Activated CD8-positive, alpha-beta memory T cell treated with anti-CD3 and anti-CD28 coated beads, Interleukin-2, amount 50 U/mL, for 1 hour (primary cell): ENCODE data around the gene SMIM9.

Source experiments
- DNase-seq: peaks from one replicate; pipeline ENCODE4 v3.0.0-alpha.2; 2020; ENCODE audit errors: extremely low read depth

The SMIM9 gene

DNA sequence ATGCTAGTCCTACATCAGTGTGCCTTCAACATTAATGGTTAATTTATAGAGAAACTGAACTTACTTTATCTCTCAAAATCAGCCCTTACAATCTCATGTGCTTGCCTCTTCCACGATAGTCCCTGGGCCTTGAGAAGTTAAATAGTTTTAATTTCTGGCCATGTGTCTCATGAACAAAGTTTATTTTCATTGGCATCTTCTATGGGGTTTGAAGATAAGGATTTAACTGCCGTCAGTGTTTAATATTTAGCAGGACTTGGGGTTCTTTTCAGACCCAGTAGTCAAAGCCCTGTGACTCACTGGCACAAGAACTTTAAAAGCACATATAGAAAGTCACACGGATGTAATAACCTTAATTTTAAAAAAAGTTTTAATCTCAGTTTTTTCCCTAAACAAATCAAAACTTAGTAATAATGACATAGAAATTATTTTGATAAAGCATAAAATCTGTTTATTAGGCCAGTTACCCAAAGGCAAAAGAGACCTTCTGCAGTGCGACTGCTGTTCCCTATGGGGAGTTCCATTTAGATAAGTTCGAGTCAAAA, 19.1 kb downstream of the SMIM9 start:
- no peak for DNase-seq

DNA sequence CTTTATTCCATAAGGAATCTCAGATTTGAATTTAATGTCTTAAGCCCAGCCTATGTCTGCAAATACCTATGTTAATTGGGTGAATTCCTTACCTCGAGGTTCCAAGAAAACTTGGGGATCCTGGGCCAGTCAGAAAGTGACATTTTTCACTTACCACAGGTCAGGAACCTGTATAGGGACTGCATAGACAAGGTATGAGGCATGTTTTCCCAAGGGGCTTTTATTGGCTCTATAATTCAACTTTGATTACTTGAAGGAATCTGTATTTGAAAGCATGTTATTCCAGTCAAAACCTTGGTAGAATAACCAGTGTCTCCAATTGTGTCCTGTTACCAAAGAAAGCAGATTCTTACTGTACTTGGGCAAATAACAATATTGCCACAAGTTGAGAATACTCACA, 20.7 kb downstream of the SMIM9 start:
- no peak for DNase-seq

DNA sequence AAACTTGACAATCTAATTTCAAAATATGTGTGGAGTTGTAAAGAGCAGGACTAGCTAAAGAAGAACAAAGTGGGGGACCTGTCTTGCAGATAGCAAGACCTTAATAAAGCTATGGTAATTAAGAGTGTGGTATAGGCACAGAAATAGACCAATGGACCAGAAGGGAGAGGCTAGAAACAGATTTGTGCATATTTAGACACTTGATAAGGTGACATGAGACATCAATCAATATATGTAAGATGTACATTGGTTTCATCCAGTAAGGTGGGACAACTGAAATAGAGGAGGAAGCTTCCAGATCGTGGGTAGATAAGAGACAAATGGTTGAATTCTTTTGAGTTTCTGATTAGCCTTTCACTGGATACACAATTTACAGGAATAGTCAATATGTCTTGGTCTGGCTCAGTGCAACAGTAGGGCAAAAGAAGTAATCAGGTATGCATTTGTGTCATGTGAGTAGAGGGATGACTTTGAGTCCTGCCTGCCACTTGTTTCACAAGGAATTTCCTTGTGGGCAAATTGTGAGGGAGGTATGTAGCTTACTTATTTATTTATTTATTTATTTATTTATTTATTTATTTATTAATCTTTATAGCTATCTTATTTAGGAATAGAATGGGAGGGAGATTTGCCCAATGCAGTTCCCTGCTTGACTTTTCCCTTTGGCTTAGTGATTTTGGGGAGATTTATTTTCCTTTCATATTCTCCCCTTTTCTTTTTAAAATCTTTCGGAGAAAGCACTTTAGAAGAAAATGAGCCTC, 21.9 kb downstream of the SMIM9 start:
- no peak for DNase-seq

DNA sequence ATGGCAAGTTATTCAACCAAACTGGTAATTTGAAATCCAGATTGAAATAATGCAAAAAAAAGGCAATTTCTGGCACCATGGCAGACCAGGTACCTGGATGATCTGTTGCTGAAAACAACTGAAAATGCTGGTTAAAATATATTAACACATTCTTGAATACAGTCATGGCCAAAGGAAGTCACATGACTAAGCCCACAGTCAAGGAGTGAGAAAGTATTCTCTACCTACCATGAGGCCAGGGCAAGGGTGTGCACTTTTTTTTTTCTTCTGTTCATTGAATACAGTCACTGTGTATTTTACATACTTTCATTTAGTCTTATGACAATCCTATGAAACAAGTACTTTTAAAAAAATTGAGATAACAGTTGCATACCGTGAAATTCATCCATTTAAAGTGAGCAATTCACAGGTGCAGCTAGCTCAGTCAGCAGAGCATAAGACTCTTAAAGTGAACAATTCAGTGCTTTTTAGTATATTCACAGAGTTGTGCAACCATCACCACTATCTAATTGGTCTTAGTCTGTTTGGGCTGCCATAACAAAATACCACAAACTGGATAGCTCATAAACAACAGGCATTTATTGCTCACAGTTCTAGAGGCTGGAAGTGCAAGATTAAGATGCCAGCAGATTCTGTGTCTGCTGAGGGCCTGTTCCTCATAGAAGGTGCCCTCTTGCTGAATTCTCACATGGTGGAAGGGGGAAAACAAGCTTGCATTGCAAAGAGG, 24.4 kb downstream of the SMIM9 start:
- DNase-seq = no peak

DNA sequence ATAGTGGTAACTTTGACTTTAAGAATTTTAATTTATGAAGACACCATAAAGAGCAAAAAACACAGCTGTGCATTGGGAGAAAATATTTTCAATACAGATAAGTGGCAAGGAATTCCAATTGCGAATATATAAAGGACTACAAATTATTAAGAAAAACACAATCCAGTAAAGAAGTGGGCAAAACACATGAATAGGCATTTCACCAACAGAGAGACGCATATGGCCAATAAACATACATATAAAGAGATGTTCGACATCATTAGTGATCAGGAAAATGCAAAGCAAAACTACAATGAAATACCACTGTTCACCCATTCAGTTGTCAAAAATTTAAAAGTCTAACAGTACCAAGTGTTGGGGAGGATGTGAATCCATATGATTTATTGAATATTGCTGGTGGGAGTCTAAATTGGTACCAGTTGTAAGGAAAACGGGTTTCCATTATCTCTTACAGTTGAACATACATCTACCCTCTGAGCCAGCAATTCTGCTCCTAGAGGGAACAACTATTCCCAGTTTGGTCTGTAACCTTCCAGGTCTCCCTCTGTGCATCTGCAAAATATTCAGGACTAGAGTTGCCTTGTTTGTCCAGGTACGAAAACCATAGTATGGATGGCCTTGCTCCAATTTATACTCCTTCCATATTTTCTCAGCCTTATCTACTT, 27.5 kb downstream of the SMIM9 start:
- DNase-seq = no peak

DNA sequence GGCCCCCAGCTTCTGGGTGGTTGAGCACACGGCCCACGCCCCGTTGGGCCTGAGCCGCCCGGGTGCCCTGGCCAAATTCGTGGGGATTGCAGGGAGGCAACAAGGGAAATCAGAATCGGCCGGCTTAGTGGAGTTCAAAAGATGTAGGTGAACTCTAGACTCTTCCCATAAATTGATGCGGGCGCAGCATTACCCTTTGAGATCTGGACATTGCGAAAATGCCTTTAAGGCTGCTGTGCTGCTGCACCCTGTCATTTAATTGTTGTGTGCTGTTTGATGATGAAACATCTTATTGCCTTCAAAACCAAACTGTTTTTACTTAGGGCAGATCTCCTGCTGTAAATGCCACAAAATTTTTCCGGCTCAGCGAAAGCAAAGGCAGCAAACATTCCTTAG, 28.8 kb downstream of the SMIM9 start:
- DNase-seq = no peak

DNA sequence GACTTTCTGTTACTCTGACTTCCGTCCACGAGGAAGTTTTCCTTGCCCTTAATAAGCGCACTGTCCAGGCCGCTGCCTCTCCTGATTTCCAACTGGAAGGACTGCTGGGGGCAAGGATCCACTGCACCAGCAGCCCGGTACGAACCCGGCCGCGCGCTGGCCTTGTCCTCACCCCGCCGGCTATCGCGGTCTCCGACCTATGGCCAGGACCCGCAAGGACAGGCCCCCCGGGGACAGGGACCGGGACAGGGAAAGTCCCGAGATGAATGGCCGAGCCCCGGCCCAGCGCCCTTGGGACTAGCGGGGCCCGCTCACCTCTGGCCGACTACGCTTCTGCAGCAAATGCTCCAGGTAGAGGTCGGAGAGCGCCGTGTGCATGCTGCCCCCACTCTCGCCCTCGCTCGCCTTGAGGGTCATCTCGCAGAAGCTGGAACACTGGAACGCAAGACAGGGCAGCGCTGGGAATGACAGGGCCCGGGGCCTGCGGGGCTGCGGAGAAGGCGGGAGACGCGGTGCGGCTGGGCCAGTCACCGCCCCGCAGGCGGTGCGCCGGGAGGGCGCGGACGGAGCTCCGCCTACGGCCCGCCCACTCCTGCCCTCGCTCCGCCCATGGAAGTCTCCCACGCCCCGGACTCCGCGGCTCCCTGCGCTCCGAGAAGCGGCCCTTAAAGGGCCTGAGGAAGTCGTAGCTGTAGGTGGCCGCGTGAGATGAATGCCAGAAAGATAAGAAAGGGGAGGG, 29.3 kb downstream of the SMIM9 start, which contains the start of gene MPP1:
Gene MPP1, minus strand, starts transcription at position 529 of the 739 bp plus-strand sequence. Its CDS starts 112 bp downstream, at position 417.
- DNase-seq = peak; percentile 9

DNA sequence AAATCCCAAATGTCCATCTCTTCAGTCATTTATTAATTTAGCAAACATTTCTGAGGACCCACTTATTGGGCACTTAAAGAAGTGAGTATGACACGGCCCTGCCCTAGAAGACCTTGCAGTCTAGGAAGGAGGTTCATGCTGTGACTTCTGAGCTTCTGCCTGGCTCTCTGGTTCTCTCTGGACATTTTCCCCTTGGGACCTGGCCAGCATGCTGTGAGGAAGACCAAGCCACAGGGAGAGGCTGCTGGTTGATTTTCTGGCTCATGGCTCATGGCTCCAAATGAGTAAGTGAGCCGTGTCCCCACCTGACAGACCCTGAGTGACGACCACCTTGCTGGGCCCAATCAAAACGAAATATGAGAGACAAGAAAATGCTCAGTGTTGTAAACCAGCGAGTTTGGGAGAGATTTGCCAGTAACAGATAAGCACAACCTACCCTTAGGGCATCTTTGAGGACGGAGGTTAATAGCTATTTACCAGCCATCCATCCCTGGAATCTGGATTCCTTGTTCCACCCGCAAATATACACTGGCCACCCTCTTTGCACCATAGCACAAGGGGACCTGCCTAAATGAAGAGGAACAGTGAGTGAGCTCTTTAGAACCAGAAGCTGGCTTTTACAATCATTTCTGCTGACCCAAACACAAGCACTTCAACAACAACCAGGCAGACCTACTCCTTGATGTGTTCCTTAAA, 30.1 kb downstream of the SMIM9 start:
- DNase-seq = no peak

DNA sequence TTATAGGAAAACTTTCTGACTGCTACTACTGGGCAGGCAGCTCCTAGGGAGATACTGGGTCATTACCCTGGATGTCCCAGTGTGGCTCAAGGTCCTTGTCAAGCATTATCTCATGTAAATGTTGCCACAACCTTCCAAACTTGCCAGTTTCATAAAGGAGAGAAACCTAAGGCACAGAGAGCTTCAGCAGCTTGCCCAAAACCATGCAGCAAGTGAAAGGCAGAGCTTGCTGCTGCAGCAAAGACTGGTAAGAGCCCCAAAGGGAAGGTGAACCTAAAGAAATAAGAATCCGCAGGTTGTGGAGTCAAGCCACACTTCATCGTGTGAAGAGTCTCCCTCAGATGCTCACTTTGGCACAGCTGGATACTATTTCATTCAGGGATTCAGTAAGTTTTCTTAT, 31.5 kb downstream of the SMIM9 start:
- DNase-seq = no peak

DNA sequence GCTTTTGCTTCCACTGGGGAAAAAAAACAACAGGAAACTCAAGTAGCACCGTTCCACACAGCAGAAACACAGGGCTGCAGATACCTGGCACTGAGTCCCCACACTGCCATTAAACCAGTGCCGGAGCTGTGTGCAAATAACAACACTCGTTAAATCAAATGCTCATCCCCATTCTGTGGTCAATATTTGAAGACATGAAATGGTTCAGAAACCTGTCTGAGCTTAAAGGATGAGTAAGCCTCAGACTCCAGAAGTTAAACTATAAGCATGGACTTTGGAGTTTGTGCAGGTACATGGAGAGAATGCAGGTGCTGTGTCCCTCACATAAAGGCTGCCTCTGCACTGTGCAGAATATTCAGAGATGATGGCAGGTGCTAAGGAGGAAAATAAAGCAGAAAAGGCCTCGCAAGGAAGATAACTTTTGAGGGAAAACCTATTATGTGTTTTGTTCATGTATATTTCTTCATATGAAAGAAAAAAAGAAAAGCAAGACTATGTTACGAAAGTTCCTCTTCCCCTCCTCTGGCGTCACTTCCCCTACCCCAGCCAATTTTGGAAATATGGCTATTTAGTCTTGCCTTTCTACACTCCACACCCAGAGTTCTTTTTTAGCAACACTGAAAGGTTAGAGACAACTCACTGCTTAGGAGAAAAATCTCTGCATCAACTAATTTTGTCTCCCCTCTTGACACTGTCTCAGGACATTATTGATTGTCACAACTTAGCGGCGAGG, 33.8 kb downstream of the SMIM9 start:
- DNase-seq = no peak

DNA sequence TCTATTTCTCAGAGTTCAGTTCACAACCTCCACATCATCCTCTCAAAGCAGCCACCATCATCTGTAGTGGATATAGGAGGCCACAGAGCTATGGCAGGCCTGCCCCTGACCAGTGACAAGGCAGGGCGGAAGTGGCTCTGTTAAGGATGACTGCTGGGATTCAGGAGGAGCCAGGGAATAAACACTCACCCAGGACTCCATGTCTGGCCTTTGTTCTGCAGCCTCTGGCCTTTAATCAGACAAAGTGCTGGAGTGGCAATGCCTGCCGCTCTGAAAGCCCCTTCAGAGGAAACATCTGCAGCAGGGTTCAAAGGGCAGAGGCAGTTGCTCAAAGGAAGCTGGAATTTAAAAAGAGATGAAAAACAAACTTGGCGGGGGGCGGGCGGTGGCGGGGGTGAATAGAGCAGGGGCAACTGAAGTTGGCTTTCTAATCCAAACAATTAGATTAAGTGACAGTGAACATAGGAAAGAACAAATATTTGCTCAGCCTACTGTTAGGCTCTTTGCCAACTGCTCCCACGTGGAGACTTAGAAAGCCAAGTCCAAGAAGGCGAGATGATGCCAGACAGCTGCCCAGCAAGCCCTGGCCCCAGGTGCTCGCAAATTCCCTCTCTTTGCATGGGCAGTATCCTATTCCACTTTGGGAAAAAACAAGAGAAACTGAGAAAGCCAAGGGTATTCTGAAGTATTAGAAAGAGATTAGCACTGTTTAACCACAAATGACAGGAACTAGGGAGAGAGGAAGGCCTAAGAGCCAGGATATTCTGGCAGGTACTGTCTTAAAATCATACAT, 34.7 kb downstream of the SMIM9 start:
- DNase-seq = no peak

DNA sequence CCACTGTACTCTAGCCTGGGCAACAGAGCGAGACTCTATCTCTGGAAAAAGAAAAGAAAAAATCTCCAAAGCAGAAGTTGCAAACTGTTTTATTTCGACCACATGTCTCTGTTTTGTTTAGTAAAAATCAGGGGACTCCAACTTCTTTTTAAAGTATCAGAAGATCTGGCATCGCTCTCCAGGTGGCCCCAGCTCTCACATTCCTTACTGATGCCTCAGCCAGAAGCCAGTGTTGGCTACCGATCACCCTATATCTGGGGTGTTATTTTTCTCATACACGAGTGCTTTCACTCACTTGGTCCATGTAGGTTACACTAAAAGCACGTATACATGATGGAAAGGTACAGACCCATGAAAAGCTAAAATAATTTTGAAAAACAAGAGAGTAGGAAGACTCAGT, 37.5 kb downstream of the SMIM9 start:
- DNase-seq = no peak

DNA sequence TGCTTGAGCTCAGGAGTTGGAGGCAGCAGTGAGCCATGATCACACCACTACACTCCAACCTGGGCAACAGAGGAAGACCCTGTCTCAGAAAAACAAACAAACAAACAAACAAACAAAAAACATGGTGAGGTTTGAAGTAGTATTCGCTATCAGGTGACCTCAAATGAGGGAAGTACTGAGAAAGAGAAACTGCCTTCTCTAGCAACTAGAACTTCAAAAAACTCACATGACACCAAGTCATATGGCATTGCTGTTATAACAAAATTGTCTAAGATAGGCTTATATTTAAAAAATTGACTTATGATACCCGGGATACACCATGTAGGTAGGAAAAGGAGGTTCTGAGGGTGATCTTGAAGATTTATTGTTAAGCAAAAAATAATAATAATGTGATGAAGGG, 39.4 kb downstream of the SMIM9 start:
- no peak for DNase-seq

DNA sequence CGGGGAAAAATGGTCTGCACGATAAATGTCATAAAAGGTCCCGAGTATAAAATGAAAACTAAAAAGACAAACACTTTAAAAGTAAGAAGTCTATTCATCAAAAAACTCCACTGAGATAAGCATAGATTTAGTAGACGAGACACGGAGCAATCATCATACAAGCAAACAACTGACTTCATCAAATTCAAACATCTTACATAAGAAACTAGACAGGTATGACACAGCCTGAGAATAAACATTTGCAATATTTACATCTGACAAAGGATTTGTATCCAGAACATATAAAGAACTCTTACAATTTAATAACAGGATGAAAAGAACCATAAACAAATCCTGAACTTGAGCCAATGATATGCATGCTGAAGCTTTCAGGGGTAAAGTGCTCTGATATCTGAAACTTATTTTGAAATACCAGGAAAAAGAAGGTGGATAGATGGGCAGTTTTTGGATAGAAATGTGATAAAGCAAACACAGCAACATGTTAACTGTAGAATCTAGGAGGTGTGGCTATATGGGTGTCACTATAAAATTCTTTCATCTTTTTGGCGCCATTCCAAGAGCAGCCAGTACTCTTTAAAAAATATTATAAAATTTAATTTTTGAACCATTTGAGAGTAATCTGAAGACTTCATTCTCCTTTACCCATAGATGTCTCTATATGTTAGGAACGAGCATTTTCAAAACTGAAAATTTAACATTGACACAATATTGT, 41.2 kb downstream of the SMIM9 start:
- no peak for DNase-seq

DNA sequence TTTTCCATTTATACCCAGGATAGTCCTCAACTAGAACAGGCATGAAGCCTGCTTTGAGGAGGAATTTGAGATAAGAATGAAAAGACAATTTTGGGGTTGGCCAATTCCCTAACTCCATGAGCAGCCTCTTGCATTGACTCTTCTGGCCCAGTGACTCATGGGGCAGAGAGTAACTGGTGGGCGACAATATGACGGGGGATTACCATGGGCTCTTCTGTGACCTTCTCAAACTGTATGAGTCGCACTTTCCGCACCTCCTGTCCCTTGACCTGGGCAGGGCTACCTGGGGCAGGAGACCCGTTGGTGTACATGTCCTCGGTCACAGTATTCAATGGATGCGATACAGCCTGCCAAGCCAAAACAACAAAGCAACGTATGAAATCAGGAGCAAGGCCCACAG, 42.5 kb downstream of the SMIM9 start:
- DNase-seq = no peak

DNA sequence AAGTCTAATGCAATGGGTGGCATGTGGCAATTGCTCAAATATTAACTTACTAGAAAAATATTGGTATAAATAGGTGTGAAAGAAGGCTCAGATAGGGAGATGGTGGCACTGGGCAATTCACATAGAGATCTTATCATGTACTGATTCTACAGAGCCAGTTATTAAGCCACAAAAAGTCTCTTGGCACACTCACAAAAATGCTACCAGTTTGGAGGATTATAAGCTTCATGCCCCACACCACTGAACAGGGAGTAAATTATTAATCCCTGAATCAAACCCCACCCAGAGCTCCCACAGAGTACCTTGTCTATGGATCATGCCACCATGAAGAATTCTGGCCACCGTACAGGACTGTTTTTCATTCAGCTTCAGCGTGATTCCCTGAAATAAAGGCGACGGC, 43.0 kb downstream of the SMIM9 start:
- DNase-seq = no peak

DNA sequence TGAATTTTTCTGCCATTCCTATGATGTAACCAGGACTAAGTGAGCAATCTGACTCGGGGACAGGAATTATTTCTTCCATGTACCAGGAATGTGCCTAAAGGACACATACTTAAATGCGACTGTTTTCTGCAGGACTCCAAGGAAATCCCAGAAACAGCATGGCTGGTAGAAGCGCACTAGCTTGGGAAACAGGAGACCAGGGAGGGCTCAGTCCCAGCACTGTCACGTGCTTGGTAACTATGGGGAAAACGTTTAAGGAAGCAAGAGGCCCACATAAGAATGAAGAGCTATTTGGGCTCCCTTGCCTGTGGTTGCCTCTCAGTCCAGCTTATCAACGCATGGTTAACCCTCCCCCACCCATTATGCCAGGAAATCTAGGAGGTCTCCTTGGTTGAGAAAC, 48.7 kb downstream of the SMIM9 start:
- DNase-seq = no peak

DNA sequence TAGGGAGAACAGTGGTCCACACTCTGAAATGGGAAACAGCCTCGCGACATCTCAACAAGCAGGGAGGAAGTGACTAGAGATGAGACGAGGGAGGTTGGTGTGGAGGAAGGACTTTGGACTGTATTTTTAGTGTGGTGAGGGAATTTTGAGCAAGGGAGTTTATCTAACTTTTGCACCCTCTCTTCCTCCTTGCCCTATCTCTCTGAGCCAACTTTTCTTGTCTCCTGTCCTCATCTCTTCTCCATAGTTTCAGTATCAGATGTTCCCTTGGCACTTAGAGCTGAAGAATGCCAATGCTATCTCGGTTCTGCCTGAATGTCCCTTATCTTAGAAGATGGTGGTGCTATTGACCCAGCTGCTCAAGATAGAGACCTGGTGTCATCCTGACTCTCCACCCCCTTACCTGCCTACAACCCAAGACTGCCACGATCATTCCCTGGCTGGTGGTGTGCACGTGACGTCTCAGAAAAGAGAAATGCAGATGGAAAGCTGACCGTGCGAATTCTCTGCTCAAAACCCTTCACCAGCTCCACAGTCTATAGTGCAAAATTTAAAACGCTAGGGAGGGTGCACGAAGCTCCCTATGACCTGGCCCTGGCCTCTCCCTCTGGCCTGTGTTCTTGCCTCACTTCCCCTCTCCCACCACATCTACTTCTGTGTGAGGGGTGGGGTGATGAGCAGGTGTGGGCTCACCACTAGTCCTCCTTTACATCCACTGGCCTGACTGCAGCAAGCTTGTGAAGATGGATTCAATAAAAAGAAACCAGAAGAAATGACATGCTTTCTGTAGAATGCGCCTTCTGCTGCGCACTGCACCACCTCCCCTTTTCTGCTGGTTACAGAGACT, 50.1 kb downstream of the SMIM9 start:
- no peak for DNase-seq
